Uterus (tissue), 2 donors: ENCODE data around the gene PLA2G5.

ENCODE experiments used
- CTCF ChIP-seq, 4 experiments: fragments of 200-600 bp in 2 of 4; fragments of 450-650 bp in 2 of 4; sonication (generic) in 2 of 4; IDR thresholded peaks; one replicate each; pipeline ENCODE4 v1.5.1; 2016 to 2019; ENCODE audit warnings: antibody characterized with exemption in 4 of 4, mild to moderate bottlenecking in 2 of 4, moderate library complexity in 1 of 4
- POLR2A ChIP-seq, 2 donors: fragments of 450-650 bp; IDR thresholded peaks; one replicate each; pipeline ENCODE4 v1.6.1; 2016; ENCODE audit warnings: antibody characterized with exemption in 2 of 2, mild to moderate bottlenecking in 1 of 2, moderate library complexity in 1 of 2

GRCh38 chr1:20134995-20135394 lies 65.0 kb downstream of the PLA2G5 start:
- TF ChIP-seq CTCF (IDR thresholded peaks at IDR 0.05) (no peak), POLR2A (IDR thresholded peaks at IDR 0.05) (no peak)
